HG03135 (cell line): ENCODE data around the gene MNT.

Experiments used
- ATAC-seq: cut with Tn5 transposase; IDR thresholded peaks from one replicate; pipeline ENCODE4 v1.9.1; 2021; ENCODE audit warnings: mild to moderate bottlenecking, moderate library complexity; ENCODE audit not compliant: unreplicated experiment

The MNT gene

GRCh38 chr17:2364763-2365116 is 36.1 kb downstream of the MNT start:
- no peak for ATAC-seq

- no peak for ATAC-seq
Observed at GRCh38 chr17:2363851-2364762, 36.8 kb downstream of the MNT start.

- no peak for ATAC-seq
Observed at GRCh38 chr17:2363318-2363717, 37.5 kb downstream of the MNT start.

GRCh38 chr17:2362881-2363280 is 38.0 kb downstream of the MNT start:
- ATAC-seq = no peak

- no peak for ATAC-seq
Observed at GRCh38 chr17:2362416-2362815, 38.4 kb downstream of the MNT start.

- ATAC-seq = no peak
Observed at GRCh38 chr17:2362016-2362415, 38.8 kb downstream of the MNT start.

- ATAC-seq = no peak
Observed at GRCh38 chr17:2361010-2361760, 39.7 kb downstream of the MNT start.

- no peak for ATAC-seq
Observed at GRCh38 chr17:2357931-2358434, 42.9 kb downstream of the MNT start.

- no peak for ATAC-seq
Observed at GRCh38 chr17:2357237-2357636, 43.6 kb downstream of the MNT start.

- no peak for ATAC-seq
Observed at GRCh38 chr17:2354311-2354710, 46.5 kb downstream of the MNT start.

GRCh38 chr17:2351269-2351668 is 49.6 kb downstream of the MNT start:
- ATAC-seq = no peak

GRCh38 chr17:2347805-2348685 is 52.8 kb downstream of the MNT start:
- no peak for ATAC-seq

- ATAC-seq = no peak
Observed at GRCh38 chr17:2346475-2346874, 54.4 kb downstream of the MNT start.

GRCh38 chr17:2344528-2344927 is 56.3 kb downstream of the MNT start:
- ATAC-seq = no peak

- no peak for ATAC-seq
Observed at GRCh38 chr17:2343421-2343820, 57.4 kb downstream of the MNT start.

GRCh38 chr17:2338315-2338657 is 62.6 kb downstream of the MNT start:
- no peak for ATAC-seq

- peak; percentile 26 for ATAC-seq
Observed at GRCh38 chr17:2337544-2338314, 63.1 kb downstream of the MNT start.

- ATAC-seq = peak; percentile 30
Observed at GRCh38 chr17:2336852-2337543, 63.9 kb downstream of the MNT start, which contains the start of gene SGSM2. TSS of gene SGSM2 (plus strand) at chr17:2337501. CDS start at chr17:2337689, 188 bp downstream.

- ATAC-seq = peak; percentile 78
Observed at GRCh38 chr17:2336215-2336851, 64.5 kb downstream of the MNT start, which contains the start of gene TSR1. TSS of gene TSR1 (minus strand) at chr17:2336457. CDS start at chr17:2336427, 30 bp downstream.
